ENCODE results near the gene VAT1. TPM values are rescaled to one million over a fixed set of nuclear protein-coding genes. Genes with fewer than 3 reads are reported as not detected.

Gene VAT1
- total RNA-seq, 2 donors from 2014 or later, result 9.0 to 19.0 TPM

GRCh38 chr17:43020789-43021740, 1.1 kb downstream of the VAT1 start:
- H3K27ac Mint-ChIP-seq, result no peak overlapping the region
- DNase-seq (ENCODE audit: low spot score) (no peak), ATAC-seq (no peak)
- no peaks in the 10 kb centered on the region for H3K27me3 Mint-ChIP-seq
- H3K4me1 Mint-ChIP-seq (ENCODE audit: low read depth in 2 of 2), result peaks cover 13 to 32% of the 10 kb centered on the region in 2 donors
- H3K36me3 Mint-ChIP-seq, result no peaks in the 10 kb centered on the region
- H3K4me3 Mint-ChIP-seq, result peak overlapping the region; percentile 82
- no peaks in the 10 kb centered on the region for H3K9me3 Mint-ChIP-seq

GRCh38 chr17:43020030-43020621, 2.1 kb downstream of the VAT1 start:
- H3K9me3 Mint-ChIP-seq, result no peaks in the 10 kb centered on the region
- H3K36me3 Mint-ChIP-seq, result no peaks in the 10 kb centered on the region
- H3K27ac Mint-ChIP-seq, result no peak overlapping the region
- no peaks in the 10 kb centered on the region for H3K27me3 Mint-ChIP-seq
- DNase-seq (ENCODE audit: low spot score), result no peak
- H3K4me3 Mint-ChIP-seq, result peak overlapping the region; percentile 82
- no peak for ATAC-seq
- H3K4me1 Mint-ChIP-seq (ENCODE audit: low read depth in 2 of 2), result peaks cover 13 to 32% of the 10 kb centered on the region in 2 donors

DNA sequence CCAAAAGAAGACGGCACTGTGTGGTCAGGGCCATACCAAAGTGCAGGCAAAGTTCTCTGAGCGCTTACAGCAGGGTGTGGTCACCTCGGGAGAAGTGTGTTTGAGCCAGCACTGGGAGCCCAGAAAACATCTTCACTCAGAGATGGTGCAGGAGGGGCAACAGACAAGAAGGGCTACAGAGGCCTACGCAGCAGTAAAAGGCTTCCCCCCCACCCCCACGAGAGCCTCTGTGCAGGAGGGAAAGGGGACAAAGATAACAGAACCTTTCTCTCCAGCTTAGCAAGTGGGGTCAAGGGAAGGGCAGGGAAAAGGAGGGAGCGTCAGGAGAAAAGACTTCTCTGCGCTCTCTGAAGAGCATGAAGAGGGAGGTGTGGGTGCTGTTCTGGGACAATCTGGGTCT, 2.8 kb downstream of the VAT1 start:
- peaks cover 9 to 26% of the 10 kb centered on the region in 2 donors for H3K4me1 Mint-ChIP-seq (ENCODE audit: low read depth in 2 of 2)
- H3K27me3 Mint-ChIP-seq, result no peaks in the 10 kb centered on the region
- DNase-seq (ENCODE audit: low spot score), result no peak
- no peaks in the 10 kb centered on the region for H3K36me3 Mint-ChIP-seq
- H3K9me3 Mint-ChIP-seq, result no peaks in the 10 kb centered on the region
- ATAC-seq, result no peak
- no peak overlapping the region for H3K27ac Mint-ChIP-seq
- H3K4me3 Mint-ChIP-seq, result peak overlapping the region; percentile 41

DNA sequence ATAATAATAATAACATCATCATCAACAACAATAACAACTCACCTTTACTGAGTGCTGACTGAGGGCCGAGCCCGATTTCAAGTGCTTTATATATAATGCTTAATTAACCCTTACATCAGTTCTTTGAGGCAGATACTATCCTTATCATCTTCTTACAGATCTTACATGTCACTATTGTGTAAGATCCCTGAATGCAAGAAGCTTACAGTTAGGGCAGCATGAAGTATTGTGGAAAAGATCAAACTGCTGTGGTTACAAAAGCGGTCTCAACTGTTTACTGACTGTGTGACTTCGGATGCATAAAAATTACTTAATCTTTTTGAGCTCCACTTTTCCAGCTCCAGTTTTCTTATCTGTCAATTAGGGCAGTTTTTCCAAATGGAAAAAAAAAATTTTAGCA, 3.3 kb downstream of the VAT1 start:
- no peaks in the 10 kb centered on the region for H3K36me3 Mint-ChIP-seq
- DNase-seq (ENCODE audit: low spot score), result no peak
- H3K9me3 Mint-ChIP-seq, result no peaks in the 10 kb centered on the region
- H3K27me3 Mint-ChIP-seq, result no peaks in the 10 kb centered on the region
- peaks cover 6 to 24% of the 10 kb centered on the region in 2 donors for H3K4me1 Mint-ChIP-seq (ENCODE audit: low read depth in 2 of 2)
- peak overlapping the region in 1 of 2 donors; percentile 15 for H3K27ac Mint-ChIP-seq
- H3K4me3 Mint-ChIP-seq, result no peak overlapping the region
- no peak for ATAC-seq

GRCh38 chr17:43018008-43018853, 4.0 kb downstream of the VAT1 start:
- DNase-seq (ENCODE audit: low spot score) (no peak), ATAC-seq (no peak)
- Mint-ChIP-seq H3K4me1 (ENCODE audit: low read depth in 2 of 2) (peaks cover 6 to 24% of the 10 kb centered on the region in 2 donors), H3K36me3 (no peaks in the 10 kb centered on the region), H3K27me3 (no peaks in the 10 kb centered on the region), H3K27ac (peak overlapping the region in 1 of 2 donors; percentile 15), H3K4me3 (no peak overlapping the region), H3K9me3 (no peaks in the 10 kb centered on the region)

- no peak overlapping the region for H3K4me3 Mint-ChIP-seq
- no peak overlapping the region for H3K27ac Mint-ChIP-seq
- no peaks in the 10 kb centered on the region for H3K36me3 Mint-ChIP-seq
- no peaks in the 10 kb centered on the region for H3K27me3 Mint-ChIP-seq
- H3K4me1 Mint-ChIP-seq (ENCODE audit: low read depth in 2 of 2), result peaks cover 4 to 25% of the 10 kb centered on the region in 2 donors
- no peak for DNase-seq (ENCODE audit: low spot score)
- no peak for ATAC-seq
- no peaks in the 10 kb centered on the region for H3K9me3 Mint-ChIP-seq
These were observed 6.0 kb downstream of the VAT1 start for GRCh38 chr17:43016216-43016615.

DNA sequence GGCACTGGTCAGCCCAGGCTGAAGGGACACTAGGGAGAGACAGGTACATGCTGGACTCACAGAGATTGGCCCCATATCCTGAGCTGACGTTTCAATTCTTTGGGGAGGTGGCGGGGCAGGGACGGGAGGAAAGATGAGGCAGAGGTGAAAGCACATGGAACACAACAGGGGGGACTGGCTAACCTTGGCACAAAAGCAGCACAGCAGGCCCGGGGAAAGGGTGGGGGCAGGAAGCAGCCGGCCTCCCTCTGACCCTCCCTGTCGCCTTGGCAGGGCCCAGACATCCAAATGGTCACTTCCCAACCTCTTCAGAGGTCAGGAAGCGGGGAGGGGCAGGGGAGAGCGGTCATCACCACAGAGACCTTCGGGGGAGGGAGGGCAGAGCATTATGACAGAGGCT, 6.6 kb downstream of the VAT1 start:
- no peaks in the 10 kb centered on the region for H3K27me3 Mint-ChIP-seq
- no peaks in the 10 kb centered on the region for H3K9me3 Mint-ChIP-seq
- peaks cover 3 to 22% of the 10 kb centered on the region in 2 donors for H3K4me1 Mint-ChIP-seq (ENCODE audit: low read depth in 2 of 2)
- no peak for ATAC-seq
- H3K27ac Mint-ChIP-seq, result no peak overlapping the region
- H3K36me3 Mint-ChIP-seq, result no peaks in the 10 kb centered on the region
- H3K4me3 Mint-ChIP-seq, result no peak overlapping the region
- DNase-seq (ENCODE audit: low spot score), result no peak

- ATAC-seq (no peak), DNase-seq (ENCODE audit: low spot score) (no peak)
- Mint-ChIP-seq H3K4me3 (no peak overlapping the region), H3K27ac (peak overlapping the region in 1 of 2 donors; percentile 59), H3K4me1 (ENCODE audit: low read depth in 2 of 2) (peaks cover 6 to 26% of the 10 kb centered on the region in 2 donors), H3K36me3 (no peaks in the 10 kb centered on the region), H3K9me3 (no peaks in the 10 kb centered on the region), H3K27me3 (no peaks in the 10 kb centered on the region)
These were observed 7.3 kb downstream of the VAT1 start for GRCh38 chr17:43014649-43015542.

- Mint-ChIP-seq H3K4me1 (ENCODE audit: low read depth in 2 of 2) (peaks cover 6 to 19% of the 10 kb centered on the region in 2 donors), H3K27ac (no peak overlapping the region), H3K9me3 (no peaks in the 10 kb centered on the region), H3K27me3 (no peaks in the 10 kb centered on the region), H3K36me3 (no peaks in the 10 kb centered on the region), H3K4me3 (no peak overlapping the region)
- no peak for ATAC-seq
- no peak for DNase-seq (ENCODE audit: low spot score)
These were observed 8.1 kb downstream of the VAT1 start for GRCh38 chr17:43014020-43014648.

DNA sequence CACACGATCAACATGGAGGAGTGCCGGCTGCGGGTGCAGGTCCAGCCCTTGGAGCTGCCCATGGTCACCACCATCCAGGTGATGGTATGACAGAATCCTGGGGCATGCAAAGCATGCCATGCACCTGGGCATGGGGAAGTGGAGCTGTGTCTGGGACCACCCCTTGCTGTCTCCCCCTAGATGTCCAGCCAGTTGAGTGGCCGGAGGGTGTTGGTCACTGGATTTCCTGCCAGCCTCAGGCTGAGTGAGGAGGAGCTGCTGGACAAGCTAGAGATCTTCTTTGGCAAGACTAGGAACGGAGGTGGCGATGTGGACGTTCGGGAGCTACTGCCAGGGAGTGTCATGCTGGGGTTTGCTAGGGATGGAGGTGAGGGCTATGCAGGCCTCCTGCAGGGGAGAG, 8.9 kb downstream of the VAT1 start:
- Mint-ChIP-seq H3K9me3 (no peaks in the 10 kb centered on the region), H3K36me3 (no peaks in the 10 kb centered on the region), H3K4me3 (no peak overlapping the region), H3K27ac (no peak overlapping the region), H3K4me1 (ENCODE audit: low read depth in 2 of 2) (peaks cover 6 to 12% of the 10 kb centered on the region in 2 donors), H3K27me3 (no peaks in the 10 kb centered on the region)
- DNase-seq (ENCODE audit: low spot score) (no peak), ATAC-seq (no peak)

GRCh38 chr17:43011728-43012472, 10.3 kb downstream of the VAT1 start:
- Mint-ChIP-seq H3K36me3 (no peaks in the 10 kb centered on the region), H3K9me3 (no peaks in the 10 kb centered on the region), H3K4me3 (no peak overlapping the region), H3K27ac (no peak overlapping the region), H3K4me1 (ENCODE audit: low read depth in 2 of 2) (peaks cover 9 to 12% of the 10 kb centered on the region in 2 donors), H3K27me3 (no peaks in the 10 kb centered on the region)
- ATAC-seq, result no peak
- DNase-seq (ENCODE audit: low spot score), result no peak

- Mint-ChIP-seq H3K4me3 (no peak overlapping the region), H3K4me1 (ENCODE audit: low read depth in 2 of 2) (peaks cover 16 to 18% of the 10 kb centered on the region in 2 donors), H3K9me3 (no peaks in the 10 kb centered on the region), H3K36me3 (no peaks in the 10 kb centered on the region), H3K27ac (no peak overlapping the region), H3K27me3 (no peaks in the 10 kb centered on the region)
- DNase-seq (ENCODE audit: low spot score) (no peak), ATAC-seq (no peak)
These were observed 11.4 kb downstream of the VAT1 start for GRCh38 chr17:43010667-43011308.

All from natural killer cell treated with Interleukin-12 subunit alpha and Interleukin-12 subunit beta and Interleukin-15 and Interleukin-18, amount 100 ng/mL, for 72 hours (primary cell).